Subcutaneous preadipocyte (primary cell): ENCODE results near the gene LRP4. TPM values are rescaled to one million over a fixed set of nuclear protein-coding genes. Genes with fewer than 3 reads are reported as not detected.

Experiments
- total RNA-seq: library from RNA; depleted of rRNA; stranded (reverse); fragments of >200 nt; gene quantifications from 2 replicates; pipeline ENCODE4 v1.2.3, GENCODE V29; 2012

LRP4 gene, protein sequence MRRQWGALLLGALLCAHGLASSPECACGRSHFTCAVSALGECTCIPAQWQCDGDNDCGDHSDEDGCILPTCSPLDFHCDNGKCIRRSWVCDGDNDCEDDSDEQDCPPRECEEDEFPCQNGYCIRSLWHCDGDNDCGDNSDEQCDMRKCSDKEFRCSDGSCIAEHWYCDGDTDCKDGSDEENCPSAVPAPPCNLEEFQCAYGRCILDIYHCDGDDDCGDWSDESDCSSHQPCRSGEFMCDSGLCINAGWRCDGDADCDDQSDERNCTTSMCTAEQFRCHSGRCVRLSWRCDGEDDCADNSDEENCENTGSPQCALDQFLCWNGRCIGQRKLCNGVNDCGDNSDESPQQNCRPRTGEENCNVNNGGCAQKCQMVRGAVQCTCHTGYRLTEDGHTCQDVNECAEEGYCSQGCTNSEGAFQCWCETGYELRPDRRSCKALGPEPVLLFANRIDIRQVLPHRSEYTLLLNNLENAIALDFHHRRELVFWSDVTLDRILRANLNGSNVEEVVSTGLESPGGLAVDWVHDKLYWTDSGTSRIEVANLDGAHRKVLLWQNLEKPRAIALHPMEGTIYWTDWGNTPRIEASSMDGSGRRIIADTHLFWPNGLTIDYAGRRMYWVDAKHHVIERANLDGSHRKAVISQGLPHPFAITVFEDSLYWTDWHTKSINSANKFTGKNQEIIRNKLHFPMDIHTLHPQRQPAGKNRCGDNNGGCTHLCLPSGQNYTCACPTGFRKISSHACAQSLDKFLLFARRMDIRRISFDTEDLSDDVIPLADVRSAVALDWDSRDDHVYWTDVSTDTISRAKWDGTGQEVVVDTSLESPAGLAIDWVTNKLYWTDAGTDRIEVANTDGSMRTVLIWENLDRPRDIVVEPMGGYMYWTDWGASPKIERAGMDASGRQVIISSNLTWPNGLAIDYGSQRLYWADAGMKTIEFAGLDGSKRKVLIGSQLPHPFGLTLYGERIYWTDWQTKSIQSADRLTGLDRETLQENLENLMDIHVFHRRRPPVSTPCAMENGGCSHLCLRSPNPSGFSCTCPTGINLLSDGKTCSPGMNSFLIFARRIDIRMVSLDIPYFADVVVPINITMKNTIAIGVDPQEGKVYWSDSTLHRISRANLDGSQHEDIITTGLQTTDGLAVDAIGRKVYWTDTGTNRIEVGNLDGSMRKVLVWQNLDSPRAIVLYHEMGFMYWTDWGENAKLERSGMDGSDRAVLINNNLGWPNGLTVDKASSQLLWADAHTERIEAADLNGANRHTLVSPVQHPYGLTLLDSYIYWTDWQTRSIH (N-terminal part only)
- total RNA-seq: 3.3 and 5.1 TPM in 2 replicates

DNA sequence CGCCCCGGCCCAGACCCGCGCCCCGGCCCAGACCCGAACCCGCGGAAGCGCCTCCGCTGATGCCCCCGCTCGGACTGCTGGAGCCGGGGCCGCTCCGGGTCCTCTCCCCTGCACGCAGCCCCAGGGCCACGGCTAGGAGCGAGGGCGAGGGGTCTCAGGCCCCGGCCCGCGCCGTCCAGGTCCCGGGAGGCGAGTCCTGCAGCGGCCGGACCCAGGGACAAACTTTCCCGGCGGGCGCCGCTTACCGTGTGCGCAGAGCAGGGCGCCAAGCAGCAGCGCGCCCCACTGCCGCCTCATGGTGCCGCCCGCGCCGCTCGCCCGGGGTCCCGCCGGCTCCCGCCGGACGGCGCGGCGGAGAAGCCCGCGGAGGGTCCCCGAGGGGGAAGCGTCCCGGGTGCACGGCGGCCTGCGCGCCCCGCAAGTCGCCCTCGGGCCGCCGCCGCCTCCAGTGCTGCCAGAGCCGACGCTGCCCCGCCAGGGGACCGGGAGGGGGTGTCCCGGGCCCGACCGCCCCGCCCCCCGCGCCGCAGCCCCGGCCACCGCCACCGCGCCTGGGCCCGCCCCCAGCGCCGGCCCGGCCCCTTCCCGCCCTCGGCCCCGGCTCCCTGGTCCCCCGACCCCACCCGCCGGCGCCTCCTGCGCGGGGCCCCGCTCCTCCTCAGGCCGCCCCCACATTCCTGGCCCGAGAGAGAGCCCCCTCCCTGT lies at the start of gene LRP4:
Gene LRP4 (minus strand): TSS at position 468 of the 705 bp plus-strand sequence. CDS start 171 bp downstream, at position 297.

DNA sequence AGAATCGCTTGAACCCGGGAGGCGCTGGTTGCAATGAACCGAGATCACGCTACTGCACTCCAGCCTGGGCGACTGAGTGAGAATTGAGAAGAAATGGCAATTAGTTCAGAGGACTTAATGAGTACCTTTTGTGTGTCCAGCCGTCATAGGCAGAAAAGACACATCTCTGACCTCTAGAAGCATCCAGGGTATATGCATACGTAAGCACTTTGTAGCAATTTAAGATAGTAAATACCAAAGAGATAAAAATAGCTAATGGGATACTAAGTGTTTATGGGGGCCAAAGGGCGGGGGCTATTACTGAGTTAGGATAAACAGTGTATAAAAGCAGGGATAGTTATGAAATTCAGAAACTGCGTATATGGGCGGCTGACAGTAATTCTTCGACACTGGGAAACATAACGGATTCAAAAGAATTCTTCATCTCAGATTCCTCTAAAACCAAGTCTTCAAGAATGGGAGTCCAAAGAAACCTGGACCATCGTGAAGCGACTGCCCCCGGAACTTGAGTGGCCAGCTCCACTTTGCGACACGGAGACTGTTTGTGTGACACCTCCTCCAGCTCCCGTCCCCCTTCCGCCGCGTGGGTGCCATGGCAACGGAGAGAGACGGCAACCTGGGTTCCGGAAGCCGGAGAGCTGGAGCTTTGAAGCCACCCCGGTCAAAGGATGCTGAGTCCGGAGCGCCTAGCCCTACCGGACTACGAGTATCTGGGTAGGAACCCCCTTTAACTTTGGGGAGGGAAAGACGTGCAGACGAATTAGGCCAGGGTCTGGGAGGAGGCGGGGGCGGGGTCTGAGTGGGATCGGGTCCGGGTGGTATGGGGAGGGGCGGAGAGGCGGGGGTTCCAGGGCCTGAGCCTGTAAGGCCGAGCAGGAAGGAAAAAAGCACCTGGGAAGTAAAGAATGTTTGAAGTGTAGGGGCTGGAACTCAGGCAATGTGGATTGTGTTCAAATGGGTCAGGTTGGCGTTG lies 18.1 kb upstream of the LRP4 start, which contains the start of gene CSTPP1:
Gene CSTPP1 (plus strand): TSS at position 624 of the 973 bp plus-strand sequence. CDS start 45 bp downstream, at position 669.

DNA sequence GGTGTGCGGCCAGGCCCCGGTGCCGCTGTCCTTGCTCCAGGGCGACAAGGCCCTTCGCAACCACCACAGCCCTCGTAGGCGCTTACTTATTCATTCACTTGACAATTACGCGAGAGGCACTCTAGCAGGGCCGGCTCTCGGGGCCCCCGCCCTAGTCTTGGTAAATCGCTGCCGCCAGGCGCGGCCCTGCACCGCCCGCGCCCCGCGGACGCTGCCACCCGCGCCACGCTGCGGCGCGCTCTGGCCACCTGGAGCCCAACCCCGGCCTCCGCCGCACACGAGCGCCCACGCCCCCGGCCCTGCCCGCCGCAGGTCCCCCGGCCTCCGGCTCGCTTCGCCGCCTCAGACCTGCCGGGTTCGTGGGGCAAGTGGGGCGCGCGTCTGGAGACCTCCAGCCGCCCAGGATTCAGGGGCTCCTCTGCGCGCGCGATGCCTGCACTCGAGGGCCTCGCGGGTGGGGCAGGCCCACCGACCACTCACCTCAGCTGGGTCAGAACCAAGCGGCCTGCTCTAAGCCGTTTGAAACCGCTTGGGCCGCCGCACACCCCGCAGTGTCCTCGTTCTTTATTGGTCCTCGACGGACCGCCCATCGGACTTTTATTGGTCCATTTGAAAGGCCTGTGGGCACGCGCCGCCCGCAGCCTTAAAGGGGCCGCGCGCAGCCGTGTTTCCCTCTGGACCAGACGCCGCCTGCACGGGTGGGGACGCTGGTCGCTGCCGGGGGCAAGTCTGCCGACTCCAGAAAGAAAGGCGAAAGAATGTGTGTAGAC lies 72.4 kb downstream of the LRP4 start, which contains the start of gene CKAP5:
Gene CKAP5 (minus strand): TSS at position 541 of the 770 bp plus-strand sequence. CDS start 25,049 bp downstream, outside the sequence.

Other genes starting within 250 kb of the LRP4 start
- gene ARHGAP1, start 217.9 kb downstream of the LRP4 start, total RNA-seq: 43.2 and 47.4 TPM in 2 replicates
- 8.5 and 9.4 TPM in 2 replicates for gene ZNF408, start 217.5 kb downstream of the LRP4 start, total RNA-seq
- not detected in 2 replicates for gene F2, start 199.3 kb downstream of the LRP4 start, total RNA-seq
- gene CKAP5, start 72.3 kb downstream of the LRP4 start, total RNA-seq: 68.3 and 104 TPM in 2 replicates
- 21.7 and 30.9 TPM in 2 replicates for gene CSTPP1, start 18.2 kb upstream of the LRP4 start, total RNA-seq